Measurements from ENCODE around the gene POLR2J2.
A peak's percentile ranks its signal among the peaks of the same experiment; 100 is the strongest.
"Not testable (repeated sequence)": the region's sequence is repeated elsewhere in the genome, so short reads cannot be mapped to it uniquely, and the experiment has no call there.

POLR2J2 gene

GRCh38 chr7:102671956-102672307 is 469 bp upstream of the POLR2J2 start:
- not testable (repeated sequence) for DNase-seq (ENCODE audit: low spot score)

- DNase-seq (ENCODE audit: low spot score), result not testable (repeated sequence)
These were observed 3.9 kb downstream of the POLR2J2 start for GRCh38 chr7:102667523-102667922.

GRCh38 chr7:102666850-102667249 is 4.6 kb downstream of the POLR2J2 start:
- DNase-seq (ENCODE audit: low spot score), result not testable (repeated sequence)

GRCh38 chr7:102664765-102665164 is 6.7 kb downstream of the POLR2J2 start:
- not testable (repeated sequence) for DNase-seq (ENCODE audit: low spot score)

GRCh38 chr7:102649924-102650323 is 21.5 kb downstream of the POLR2J2 start, which contains the start of gene SPDYE2B:
Gene SPDYE2B, plus strand, starts transcription at chr7:102650319. Its CDS starts 2,030 bp downstream, at chr7:102652349.
- not testable (repeated sequence) for DNase-seq (ENCODE audit: low spot score)

DNA sequence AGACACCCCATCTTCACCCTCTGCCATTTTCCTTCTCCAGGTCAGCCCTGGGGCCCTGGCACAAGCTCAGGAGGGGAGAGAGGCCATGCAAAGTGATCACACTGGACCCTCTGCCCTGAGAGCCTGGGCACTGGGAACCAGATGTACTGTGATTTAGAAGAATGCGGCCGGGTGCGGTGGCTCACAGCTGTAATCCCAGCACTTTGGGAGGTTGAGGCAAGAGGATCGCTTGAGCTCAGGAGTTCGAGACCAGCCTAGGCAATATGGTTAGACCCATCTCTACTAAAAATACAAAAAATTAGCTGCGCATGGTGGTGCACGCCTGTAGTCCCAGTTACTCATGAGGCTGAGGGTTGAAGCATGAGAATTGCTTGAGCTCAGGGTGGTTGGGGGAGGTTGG is 23.6 kb downstream of the POLR2J2 start:
- DNase-seq (ENCODE audit: low spot score), result not testable (repeated sequence)

GRCh38 chr7:102643404-102643803 is 28.1 kb downstream of the POLR2J2 start:
- not testable (repeated sequence) for DNase-seq (ENCODE audit: low spot score)

DNA sequence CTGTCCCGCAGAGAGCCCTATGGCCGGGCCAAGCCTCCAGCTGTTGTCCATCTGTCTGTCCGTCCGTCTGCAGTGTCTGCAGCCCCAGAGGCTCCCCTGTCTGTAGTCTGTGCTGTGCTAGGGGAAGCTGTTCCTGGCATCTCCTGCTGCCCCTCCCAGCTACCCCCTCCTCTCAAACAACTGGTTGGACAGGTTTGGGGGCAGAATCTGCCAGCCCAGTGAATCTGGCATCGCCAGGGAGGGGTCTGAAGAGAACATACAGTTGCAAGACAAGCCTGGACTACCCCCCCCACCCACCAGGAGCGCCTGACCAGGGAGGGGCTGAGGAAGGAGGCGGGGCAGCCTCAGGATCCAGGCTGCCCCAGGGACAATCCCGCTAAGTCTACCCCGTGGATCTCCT is 28.8 kb downstream of the POLR2J2 start, which contains the start of gene UPK3BL1:
Gene UPK3BL1 (minus strand): TSS at position 101 of the 400 bp plus-strand sequence. CDS start 50 bp downstream, at position 51.
- not testable (repeated sequence) for DNase-seq (ENCODE audit: low spot score)

GRCh38 chr7:102638848-102639247 is 32.6 kb downstream of the POLR2J2 start:
- not testable (repeated sequence) for DNase-seq (ENCODE audit: low spot score)

- DNase-seq (ENCODE audit: low spot score), result not testable (repeated sequence)
These were observed 34.5 kb downstream of the POLR2J2 start for GRCh38 chr7:102636956-102637355.

GRCh38 chr7:102635354-102635753 is 36.1 kb downstream of the POLR2J2 start:
- not testable (repeated sequence) for DNase-seq (ENCODE audit: low spot score)

DNA sequence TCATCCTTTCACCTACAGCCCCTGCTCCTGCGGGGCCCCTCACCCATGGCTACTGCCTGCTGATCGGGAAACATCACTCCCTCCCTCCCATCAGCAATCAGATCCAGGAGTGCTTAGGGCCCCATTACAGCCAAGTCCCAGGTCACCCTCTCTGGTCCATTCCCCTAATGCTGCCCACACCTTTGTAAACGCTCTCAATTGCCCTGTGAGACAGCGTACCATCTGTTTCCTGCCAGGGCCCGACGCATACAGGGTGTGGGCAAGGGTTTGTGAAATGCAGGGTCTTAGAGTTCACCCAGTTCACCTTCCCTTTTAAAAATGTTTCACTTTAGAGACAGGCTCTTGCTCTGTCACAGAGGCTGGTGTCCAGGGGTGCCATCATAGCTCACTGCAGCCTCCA is 37.2 kb downstream of the POLR2J2 start:
- DNase-seq (ENCODE audit: low spot score), result not testable (repeated sequence)

GRCh38 chr7:102630622-102631021 is 40.8 kb downstream of the POLR2J2 start:
- DNase-seq (ENCODE audit: low spot score), result not testable (repeated sequence)

GRCh38 chr7:102627271-102627904 is 44.1 kb downstream of the POLR2J2 start:
- not testable (repeated sequence) for DNase-seq (ENCODE audit: low spot score)

- DNase-seq (ENCODE audit: low spot score), result peak; percentile 0
These were observed 53.3 kb downstream of the POLR2J2 start for GRCh38 chr7:102618122-102618521.

DNA sequence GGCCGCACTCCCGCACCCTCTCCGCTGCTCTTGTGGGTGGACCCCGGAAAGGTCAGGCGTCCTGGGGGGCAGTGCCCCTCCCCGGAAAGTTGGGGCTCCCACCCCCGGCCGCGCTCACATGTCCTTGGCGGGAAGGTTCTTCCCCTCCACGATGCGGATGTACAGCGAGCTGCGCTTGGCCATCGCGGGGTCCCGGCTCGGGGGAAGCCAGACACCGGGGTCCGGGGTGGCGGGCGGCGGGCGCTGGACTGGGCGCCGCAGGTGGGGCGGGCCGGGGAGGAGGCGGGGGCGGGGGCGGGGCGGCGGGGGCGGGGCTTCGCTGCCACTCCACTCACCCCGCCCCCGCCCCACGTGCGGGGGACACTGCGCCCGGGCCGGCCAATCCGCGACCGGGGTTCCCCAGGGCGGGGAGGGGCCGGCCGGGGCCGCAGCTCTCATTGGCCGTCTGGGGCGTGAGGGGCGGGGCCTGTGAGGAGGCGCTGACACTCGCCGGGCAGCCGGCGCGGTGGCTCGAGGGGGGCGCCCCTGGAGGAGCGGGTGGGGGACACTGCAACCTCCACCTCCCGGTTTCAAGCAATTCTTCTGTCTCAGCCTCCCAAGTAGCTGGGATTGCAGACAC is 54.8 kb downstream of the POLR2J2 start, which contains the start of gene RASA4:
Gene RASA4 (minus strand): TSS at position 250 of the 619 bp plus-strand sequence. CDS start 67 bp downstream, at position 183.
- DNase-seq (ENCODE audit: low spot score), result peak; percentile 26
